Mucosa of descending colon (tissue), 3 donors: ENCODE results near the gene EMD. TPM values are rescaled to one million over a fixed set of nuclear protein-coding genes. Genes with fewer than 3 reads are reported as not detected.
"Not testable (repeated sequence)": the region's sequence is repeated elsewhere in the genome, so short reads cannot be mapped to it uniquely, and the experiment has no call there.

Source experiments
- ATAC-seq: fragments of 200-7000 bp; cut with Tn5 transposase; one replicate; pipeline ENCODE4 v1.9.1; 2020; ENCODE audit warnings: mild to moderate bottlenecking, moderate library complexity
- DNase-seq, 3 donors: peaks; one replicate each; pipeline ENCODE4 v3.0.0-alpha.2; 2020
- H3K36me3 ChIP-seq: fragments of 200-600 bp; one replicate; pipeline ENCODE4 v1.8.0; 2021; ENCODE audit warnings: low read depth, mild to moderate bottlenecking
- H3K4me1 ChIP-seq: fragments of 200-600 bp; one replicate; pipeline ENCODE4 v1.8.0; 2021; ENCODE audit warnings: low read depth, mild to moderate bottlenecking
- H3K4me3 ChIP-seq: fragments of 200-600 bp; one replicate; pipeline ENCODE4 v1.8.0; 2021; ENCODE audit warnings: mild to moderate bottlenecking
- H3K9me3 ChIP-seq: fragments of 200-600 bp; one replicate; pipeline ENCODE4 v1.8.0; 2021; ENCODE audit warnings: mild to moderate bottlenecking
- intact Hi-C, 2 donors: fragments of 100-400 bp; cut with DNase I in 1 of 2; cut with micrococcal nuclease in 1 of 2; formaldehyde crosslinking; loops; one replicate each; pipeline versions ENCODE4 v1.11.0 to v1.11.1; 2022; cut with DNase I, micrococcal nuclease
- total RNA-seq, 3 donors: library from RNA; stranded (reverse); fragmentation: NEBNext Ultra II Directional in 2 of 3; extraction: Animal tissue kit (Norgen Biotek cat#: 25700) in 2 of 3; gene quantifications; one replicate each; pipeline versions ENCODE4 v1.2.1 to v1.2.4, GENCODE V29; 2021 to 2023
- TF ChIP-seq, protein P1 (sequence below): fragments of 200-600 bp; IDR thresholded peaks from one replicate; pipeline ENCODE4 v1.8.0; 2022; ENCODE audit warnings: antibody characterized with exemption, mild to moderate bottlenecking
- donor health status: DM: no; HTN: no; CAD: no; lungs with moderate emphysema.
- donor health status: DM: no; HTN: no; CAD: no.
- donor health status: DM: no; HTN: yes; CAD: no.

EMD gene
- total RNA-seq, 3 donors from 2014 or later, result 32.3 to 73.0 (median 41.0) TPM

DNA sequence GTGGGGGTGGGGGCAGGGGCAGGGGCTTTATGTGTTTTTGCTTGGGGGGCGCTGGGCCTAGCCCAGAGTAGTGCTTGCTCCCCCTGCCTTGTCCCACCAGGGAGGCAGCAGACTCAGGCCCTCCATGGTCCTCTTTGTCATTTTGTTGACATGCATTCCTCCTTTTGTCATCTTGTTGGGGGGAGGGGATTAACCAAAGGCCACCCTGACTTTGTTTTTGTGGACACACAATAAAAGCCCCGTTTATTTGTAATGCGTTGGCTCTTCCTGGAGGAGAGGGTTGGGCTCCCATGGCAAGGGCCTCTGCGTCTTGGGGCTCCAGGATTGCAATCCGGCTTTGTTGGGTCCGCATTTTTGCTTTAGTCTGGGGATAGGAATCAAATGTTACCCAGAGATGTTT is 2.2 kb downstream of the EMD start:
- intact Hi-C loops, result no loop called here
- no peaks in the 10 kb centered on the region for H3K36me3 ChIP-seq
- no peak for DNase-seq
- H3K4me3 ChIP-seq, result no peak overlapping the region
- no peaks in the 10 kb centered on the region for H3K9me3 ChIP-seq
- no peak for ATAC-seq
- TF ChIP-seq, protein P1, sequence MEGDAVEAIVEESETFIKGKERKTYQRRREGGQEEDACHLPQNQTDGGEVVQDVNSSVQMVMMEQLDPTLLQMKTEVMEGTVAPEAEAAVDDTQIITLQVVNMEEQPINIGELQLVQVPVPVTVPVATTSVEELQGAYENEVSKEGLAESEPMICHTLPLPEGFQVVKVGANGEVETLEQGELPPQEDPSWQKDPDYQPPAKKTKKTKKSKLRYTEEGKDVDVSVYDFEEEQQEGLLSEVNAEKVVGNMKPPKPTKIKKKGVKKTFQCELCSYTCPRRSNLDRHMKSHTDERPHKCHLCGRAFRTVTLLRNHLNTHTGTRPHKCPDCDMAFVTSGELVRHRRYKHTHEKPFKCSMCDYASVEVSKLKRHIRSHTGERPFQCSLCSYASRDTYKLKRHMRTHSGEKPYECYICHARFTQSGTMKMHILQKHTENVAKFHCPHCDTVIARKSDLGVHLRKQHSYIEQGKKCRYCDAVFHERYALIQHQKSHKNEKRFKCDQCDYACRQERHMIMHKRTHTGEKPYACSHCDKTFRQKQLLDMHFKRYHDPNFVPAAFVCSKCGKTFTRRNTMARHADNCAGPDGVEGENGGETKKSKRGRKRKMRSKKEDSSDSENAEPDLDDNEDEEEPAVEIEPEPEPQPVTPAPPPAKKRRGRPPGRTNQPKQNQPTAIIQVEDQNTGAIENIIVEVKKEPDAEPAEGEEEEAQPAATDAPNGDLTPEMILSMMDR, result no peak
- no peaks in the 10 kb centered on the region for H3K4me1 ChIP-seq

DNA sequence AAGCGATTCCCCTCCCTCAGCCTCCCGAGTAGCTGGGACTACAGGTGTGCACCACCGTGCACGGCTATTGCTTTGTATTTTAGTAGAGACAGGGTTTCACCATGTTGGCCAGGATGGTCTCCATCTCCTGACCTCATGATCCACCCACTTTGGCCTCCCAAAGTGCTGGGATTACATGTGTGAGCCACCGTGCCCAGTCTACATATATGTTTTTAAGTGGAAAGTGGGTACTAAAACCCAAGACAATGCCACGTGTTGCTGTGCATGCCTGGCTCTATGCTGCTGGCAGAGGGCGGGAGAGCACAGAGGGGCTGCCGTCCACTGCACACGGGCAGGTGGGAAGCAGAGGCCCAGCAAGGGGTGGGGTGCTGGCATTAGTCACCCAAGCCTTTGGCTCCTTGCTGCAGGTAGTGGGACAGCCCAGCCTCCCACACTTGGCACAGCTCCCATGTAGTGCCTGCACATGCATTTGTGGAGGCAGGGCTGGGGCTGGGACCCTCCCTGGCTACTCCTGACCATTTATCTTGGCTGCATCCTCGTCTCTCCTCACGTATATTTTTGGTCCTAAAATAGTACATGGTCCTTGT is 3.5 kb downstream of the EMD start:
- no peak for DNase-seq
- TF ChIP-seq, protein P1, result no peak
- Histone ChIP-seq H3K9me3 (no peaks in the 10 kb centered on the region), H3K36me3 (no peaks in the 10 kb centered on the region), H3K4me3 (no peak overlapping the region), H3K4me1 (no peaks in the 10 kb centered on the region)
- ATAC-seq, result no peak
- intact Hi-C loops, result no loop called here

DNA sequence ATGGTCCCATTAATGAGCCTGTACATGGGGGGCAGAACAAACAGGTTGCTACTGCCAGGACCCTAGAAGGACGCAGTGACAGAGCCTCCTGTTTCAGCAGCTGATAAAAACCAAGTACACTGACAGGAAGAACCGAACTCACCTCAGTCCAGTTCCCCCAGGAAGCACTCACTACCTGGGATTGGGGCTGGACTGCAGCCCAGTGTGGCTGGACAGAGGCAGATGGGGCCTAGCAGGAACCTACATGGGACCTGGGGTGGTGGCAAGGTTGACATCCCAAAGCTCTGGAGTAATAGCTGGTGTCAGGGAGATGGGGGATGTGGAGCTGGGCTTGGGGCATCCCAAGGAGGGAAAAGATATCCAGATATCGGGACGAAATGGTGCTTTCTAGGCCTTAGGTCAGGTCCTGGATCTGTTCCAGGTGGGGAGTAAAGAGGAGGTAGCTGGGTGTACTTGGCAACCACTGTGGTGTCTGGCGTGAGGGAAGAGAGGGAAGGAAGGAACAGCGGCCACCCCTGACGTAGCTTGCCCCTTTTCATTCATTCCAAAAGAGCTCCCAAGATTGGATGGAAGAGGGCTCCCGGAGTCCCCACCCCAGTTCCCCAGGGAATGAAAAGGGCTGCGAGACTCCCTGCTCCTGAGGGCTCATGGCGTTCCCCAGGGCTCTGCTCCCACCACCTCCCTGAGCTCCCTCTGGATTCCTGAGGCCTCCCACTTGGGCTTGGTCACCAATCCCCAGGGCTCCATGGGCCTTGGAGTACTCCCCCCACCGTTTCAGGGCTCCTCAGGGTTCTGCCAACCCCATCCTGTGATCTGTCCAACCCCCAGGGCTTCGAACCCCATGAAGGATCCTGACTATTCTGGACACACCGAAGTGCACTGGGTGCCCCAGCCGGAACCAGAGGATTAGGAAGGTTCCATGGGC is 4.5 kb downstream of the EMD start:
- no peaks in the 10 kb centered on the region for H3K36me3 ChIP-seq
- intact Hi-C loops, result no loop called here
- no peak for ATAC-seq
- H3K4me1 ChIP-seq, result no peaks in the 10 kb centered on the region
- TF ChIP-seq, protein P1, result no peak
- no peak for DNase-seq
- no peak overlapping the region for H3K4me3 ChIP-seq
- no peaks in the 10 kb centered on the region for H3K9me3 ChIP-seq

DNA sequence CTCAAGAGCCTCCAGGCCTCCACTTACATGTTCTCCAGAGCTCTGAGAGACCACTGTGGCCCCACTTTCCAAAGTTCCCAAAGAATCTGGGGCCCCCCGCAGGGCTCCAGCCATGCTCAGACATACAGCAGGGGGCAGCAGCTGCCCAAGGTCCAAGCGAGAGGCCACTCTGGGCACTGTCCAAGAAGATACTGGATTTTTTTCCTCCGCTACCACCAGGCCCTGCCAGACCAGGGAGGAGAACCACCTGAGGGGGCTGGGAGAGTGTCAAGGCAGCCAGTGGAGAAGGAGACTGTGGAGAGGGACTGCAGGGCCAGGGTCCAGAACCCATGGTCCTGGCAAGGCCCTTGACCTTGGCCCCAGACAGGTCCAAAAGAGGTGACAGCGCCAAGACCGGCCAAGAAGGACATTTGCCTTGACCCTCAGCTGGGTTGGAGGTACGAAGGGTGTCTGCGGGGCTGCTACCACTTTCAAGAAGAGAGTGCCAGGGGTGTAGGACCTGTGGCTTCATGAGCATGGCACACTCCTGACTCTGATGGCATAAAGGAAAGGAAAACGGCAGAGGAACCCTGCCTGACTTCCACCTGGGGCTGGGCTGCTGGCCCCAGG is 5.3 kb downstream of the EMD start:
- Histone ChIP-seq H3K36me3 (no peaks in the 10 kb centered on the region), H3K4me1 (no peaks in the 10 kb centered on the region), H3K9me3 (no peaks in the 10 kb centered on the region), H3K4me3 (no peak overlapping the region)
- ATAC-seq (no peak), DNase-seq (no peak)
- TF ChIP-seq, protein P1, result no peak
- intact Hi-C loops, result no loop called here

DNA sequence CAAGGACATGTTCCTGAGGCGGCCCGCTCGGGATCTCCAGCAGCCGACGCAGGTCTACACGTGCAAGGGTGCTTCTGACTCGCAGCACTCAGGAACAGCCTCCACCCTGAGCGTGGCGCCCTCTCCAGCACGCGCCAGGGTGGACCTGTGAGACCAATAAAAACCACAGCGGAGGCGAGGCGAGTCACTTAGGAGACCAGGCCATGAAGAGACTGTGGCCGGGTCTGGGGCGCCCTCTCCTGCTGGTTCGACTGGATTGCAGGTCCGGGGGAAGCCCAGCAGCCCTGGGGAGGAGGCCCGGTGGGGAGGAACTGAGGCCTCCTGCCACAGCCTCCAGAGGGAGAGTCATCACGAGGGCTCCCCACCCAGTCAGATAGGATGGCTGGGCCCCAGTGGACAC is 9.0 kb downstream of the EMD start:
- intact Hi-C loops, H3K9me3 ChIP-seq, DNase-seq, H3K4me1 ChIP-seq, H3K4me3 ChIP-seq, H3K36me3 ChIP-seq: not testable (repeated sequence)
- ATAC-seq, result peak; percentile 60

DNA sequence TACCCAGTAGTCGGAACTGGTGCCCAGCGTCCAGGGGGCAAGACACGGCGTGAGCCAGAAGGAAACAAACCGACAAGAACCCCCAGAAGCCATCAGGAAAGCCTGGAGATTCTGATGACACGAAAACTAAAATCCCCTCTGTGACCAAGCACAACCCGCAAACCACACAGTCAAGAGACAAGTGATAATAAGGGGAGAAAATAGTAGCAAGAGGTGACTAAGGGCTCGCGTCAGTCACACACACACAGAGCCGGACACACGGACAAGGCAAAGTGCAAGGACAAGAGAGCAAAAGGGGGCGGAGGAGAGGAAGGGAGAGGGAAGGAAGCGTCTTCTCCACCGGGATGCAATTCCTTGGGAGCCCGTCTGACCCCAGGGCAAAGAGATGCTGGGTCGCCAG is 9.6 kb downstream of the EMD start:
- ATAC-seq, result not testable (repeated sequence)

DNA sequence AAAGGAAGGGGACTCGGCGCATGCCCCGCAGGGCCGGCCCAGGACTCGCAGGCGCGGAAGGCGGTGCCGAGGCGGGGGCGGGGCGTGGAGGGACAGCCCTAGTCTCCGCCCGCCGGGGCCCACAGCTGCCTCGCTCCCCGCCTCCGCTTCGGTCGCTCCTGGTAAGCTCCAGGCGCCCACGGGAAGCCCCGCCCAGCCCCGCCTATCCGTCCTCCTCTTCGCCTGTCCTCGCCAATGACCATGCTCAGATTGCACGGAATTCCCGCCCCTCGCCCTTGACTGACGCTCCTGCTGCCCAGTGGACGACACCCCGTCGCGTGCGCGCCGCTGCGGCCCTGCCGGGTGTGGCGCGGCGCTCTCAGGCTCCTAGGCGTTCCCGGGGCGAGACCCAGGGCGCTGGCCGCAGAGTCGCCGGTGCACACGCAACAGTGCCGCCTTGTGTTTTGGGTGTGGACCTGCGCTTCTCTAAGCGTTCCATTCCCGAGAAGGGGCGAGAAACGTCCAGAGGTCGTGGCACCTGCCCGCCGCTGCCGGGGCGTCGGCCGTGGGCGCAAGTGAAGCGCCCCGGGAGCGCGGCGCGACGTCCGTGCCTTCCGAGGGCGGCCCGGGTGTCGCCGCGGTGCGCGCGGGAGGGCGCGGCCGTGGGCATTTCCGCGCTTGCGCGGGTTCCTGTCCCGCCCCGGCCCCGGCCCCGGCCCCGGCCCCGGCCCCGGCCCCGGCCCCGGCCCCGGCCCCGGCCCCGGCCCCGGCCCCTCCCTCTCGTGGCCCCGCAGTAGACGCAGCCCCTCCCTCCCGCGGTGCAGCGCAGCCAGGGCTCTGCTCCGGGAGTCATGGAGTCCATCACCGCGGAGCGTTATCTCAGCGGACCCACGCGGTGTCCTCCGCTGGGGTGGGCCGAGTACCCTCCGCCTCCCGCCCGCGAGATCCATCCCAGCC is 11.0 kb downstream of the EMD start:
- intact Hi-C loops, H3K4me1 ChIP-seq, DNase-seq, H3K36me3 ChIP-seq, H3K4me3 ChIP-seq, H3K9me3 ChIP-seq: not testable (repeated sequence)
- ATAC-seq, result peak; percentile 87

More for the DNA sequence above, 9.6 kb downstream of the EMD start:
- H3K9me3 ChIP-seq, intact Hi-C loops, H3K36me3 ChIP-seq, H3K4me3 ChIP-seq, DNase-seq, H3K4me1 ChIP-seq: not testable (repeated sequence)

DNA sequence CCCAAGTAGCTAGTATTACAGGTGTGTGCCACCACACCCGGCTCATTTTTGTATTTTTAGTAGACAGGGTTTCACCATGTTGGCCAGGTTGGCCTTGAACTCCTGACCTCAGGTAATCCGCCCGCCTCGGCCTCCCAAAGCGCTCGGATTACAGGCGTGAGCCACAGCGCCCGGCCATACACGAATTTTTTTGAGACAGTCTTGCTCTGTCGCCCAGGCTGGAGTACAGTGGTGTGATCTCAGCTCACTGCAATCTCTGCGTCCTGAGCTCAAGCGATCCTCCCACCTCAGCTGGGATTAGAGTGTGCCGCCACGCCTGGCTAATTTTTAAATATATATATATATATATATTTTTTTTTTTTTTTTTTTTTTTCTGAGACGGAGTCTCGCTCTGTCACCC is 17.3 kb downstream of the EMD start:
- H3K4me3 ChIP-seq, ATAC-seq, intact Hi-C loops, H3K36me3 ChIP-seq, H3K4me1 ChIP-seq, H3K9me3 ChIP-seq, DNase-seq: not testable (repeated sequence)
